ENCODE results near the gene EPHB2.
A peak's percentile ranks its signal among the peaks of the same experiment; 100 is the strongest.

Gene EPHB2

DNA sequence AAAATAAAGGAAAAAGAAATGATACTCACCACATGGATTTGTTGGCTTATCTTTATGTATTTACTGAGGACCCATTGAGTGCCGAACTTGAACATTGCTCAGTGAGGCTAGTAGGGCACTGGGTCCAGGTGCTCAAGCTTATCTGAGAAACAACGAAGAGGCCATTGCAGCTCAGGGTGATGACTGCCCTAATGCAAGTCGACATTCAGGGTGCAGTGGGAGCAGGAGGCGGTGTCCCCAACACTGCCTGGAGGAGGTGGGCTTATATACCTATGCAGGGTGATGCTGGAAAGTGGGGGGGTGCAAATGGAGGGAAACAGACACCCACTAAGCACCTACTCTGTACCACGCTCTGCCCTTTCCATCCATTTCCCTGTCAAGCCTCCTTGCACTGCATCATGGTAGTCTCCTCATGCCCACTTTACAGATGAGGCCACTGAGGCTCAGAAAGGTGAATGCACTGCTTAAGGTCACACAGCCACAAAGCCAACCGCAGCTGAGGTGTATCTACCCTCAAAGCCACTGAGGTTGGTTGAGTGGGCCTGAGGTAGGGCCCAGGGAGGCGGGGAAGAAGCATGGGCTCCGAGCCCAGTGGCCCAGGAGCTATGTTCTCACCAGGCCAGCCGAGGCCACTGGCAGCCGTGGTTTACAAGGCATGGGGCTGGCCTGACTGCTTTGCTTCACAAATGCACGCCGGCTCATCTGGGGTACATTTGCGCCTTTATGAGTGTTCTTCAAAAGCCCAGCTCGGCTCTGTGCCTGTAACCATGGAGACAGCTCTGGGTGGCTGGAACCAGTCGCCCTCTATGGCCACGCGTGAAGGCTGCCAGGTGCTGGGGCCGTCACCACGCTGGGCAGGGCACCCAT is 103.8 kb downstream of the EPHB2 start:
- no peak for DNase-seq (ENCODE audit: low read depth, low spot score)
- H3K27ac ChIP-seq = no peak overlapping the region

DNA sequence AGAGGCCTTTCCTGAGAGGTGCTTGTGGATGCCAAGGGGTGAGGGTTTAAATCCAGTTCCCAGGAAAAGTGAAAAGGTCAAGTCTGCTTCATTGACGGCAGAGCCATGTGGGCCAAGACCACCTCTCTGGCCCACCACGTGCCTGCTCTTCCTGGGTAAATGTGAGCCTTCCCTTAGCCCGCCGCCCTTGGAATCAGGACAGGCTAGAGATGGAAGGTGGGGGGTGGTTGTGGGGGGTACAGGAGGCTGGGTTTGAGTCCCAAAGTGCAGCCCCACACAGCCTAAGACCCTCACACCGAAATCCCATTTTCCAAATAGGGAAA is 104.4 kb downstream of the EPHB2 start:
- no peak for DNase-seq (ENCODE audit: low read depth, low spot score)
- H3K27ac ChIP-seq = no peak overlapping the region

DNA sequence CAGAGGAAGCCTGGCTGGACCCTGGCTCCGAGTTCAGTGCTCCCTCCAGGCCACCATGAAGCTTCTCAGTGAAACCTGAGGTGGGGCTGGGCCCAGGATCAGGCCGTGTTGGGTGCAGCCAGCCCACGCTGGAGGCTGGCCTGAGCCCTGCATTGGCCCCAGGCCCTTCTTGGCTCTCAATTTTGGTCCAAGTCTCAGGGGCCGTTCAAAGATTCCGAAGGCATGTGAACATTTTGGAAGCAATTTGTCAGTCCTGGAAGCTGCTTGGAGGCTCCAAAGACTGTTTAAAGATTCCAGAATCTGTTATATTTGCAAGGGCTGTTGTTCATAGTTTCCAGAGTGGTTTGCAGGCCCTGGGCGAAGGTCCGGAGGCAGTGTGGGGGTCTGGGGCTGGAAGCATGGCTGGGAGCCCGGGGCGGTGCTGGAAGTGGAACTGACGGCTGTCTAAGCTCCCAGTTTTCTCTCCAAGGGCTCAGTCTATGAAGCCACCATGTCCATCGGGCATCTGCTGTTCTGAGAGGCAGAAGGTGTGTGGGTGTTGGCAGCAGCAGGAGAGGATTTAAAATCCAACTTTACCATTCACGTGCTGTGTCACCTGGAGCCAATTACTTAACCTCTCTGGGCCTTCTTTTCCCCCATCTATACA is 104.9 kb downstream of the EPHB2 start:
- DNase-seq (ENCODE audit: low read depth, low spot score) = no peak
- H3K27ac ChIP-seq = no peak overlapping the region

DNA sequence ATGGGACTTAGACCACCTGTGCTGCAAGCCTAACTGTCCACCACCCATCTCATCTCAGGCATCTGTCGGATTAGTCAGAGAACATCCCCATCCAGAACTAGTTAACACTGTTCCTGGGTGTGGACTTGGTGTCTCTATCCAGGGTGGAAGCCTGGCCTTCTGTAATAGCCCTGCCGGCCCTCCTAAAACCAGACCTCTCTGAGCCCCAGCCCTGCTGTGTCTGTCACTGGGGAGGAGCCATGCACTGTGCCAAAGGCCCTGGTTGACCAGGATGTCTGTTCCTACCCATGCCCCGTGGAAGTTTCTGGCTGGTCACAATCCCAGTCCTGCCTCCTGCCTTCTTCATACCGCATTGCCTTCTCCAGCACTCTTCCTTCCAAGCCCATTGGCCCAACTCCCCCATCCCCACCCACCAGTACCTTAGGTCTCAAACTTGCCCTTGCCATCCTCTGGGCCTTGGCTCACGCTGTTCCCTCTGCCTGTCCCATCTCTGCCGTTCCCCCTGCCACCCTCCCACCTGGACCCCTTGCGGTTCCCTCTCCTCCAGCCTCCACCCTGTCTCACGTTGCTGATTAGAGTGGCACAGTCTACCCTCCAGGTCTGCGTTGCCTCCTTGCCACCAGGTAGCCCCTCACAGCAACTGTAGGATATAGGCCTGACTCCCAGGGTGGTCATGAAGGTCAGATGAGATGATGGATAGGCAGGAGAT is 105.6 kb downstream of the EPHB2 start:
- no peak for DNase-seq (ENCODE audit: low read depth, low spot score)
- no peak overlapping the region for H3K27ac ChIP-seq

DNA sequence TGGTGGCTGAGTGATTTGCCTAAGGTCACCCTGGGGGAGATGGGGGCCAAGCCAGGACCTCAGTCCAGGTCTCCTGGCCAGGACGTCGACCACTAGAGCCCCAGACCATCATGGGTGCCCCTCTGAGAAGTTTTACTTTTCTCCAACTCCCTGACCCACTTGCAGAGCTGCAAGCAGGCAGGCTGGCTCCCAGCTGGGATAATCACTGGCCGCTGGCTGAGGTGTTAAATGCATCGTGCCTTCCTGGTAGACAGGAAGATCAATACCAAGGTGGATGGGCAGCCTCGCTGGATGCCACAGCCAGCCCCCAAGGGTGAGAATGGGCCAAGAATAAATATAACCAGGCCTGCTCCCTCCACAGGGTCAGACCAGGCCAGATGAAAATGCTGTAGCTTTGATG is 106.2 kb downstream of the EPHB2 start:
- DNase-seq (ENCODE audit: low read depth, low spot score) = no peak
- no peak overlapping the region for H3K27ac ChIP-seq

DNA sequence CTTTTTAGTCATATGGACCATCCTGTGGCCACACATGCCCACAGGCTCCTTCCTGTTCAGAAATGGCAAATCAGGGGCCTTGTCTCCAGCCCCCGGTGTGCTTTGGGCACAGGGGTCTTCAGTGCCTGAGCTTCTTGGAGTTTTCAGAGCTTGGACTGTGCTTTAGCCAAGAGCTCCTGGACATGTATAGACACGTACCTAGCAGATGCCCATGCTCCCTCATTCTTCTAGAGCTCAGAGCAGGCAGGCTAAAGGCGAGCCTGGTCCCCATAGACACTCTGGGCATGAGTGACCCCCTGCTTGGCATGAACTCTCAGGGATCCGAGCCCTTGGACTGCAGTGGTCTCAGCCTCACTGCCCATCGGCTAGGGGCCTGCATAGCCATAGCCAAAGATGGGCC is 106.8 kb downstream of the EPHB2 start:
- no peak overlapping the region for H3K27ac ChIP-seq
- no peak for DNase-seq (ENCODE audit: low read depth, low spot score)

DNA sequence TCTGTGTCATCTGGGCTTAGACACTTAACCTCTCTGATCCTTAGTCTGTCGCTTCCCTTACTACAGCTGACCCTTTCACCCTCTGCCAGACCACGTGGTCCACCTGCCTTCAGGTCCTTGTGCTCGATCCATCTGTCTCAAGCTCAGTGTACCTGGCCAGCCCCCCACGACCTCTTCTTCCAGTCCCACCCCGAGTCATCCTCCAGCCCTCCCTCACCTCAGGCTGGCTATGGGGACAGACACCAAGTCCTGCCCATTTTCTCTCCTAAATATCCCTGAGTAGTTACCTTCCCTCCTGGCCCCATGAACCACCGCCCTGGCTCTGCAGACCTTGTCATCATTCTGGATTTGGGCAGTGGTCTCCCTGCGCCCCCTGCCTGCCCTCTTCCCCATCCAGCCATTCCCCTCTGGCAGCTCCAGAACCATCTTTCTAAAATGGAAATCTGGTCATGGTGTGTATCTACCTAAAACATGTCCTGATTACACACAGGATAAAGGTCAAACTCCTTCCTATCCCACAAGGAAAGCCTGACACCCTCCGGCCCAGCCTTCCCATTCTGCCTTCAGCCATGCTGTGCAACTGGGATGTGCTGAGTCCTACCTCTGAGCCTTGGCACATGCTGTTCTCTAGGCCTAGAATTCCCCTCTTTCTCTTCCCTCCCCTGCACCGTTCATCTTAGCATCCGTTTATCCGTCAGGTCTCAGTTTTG is 107.6 kb downstream of the EPHB2 start:
- no peak for DNase-seq (ENCODE audit: low read depth, low spot score)
- no peak overlapping the region for H3K27ac ChIP-seq

DNA sequence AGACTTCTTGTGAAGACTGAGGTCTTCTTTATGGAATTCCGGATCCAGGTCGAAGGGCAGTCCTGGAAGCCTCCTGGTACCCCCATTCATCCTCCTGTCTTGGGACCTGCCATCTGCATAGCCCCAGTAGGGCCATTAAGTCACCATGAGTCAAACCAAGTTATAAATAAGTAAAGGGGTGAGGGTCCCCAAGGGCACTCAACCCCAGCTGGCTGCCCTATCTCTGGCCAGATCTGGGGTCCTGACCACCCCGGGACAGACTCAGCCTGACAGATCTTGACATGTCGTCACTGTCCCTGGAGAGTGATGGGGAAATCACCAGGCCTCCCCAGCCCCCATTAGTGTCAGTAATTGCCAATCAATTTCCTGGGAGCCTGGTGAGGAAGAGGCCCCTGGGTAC is 108.7 kb downstream of the EPHB2 start:
- H3K27ac ChIP-seq = no peak overlapping the region
- no peak for DNase-seq (ENCODE audit: low read depth, low spot score)

DNA sequence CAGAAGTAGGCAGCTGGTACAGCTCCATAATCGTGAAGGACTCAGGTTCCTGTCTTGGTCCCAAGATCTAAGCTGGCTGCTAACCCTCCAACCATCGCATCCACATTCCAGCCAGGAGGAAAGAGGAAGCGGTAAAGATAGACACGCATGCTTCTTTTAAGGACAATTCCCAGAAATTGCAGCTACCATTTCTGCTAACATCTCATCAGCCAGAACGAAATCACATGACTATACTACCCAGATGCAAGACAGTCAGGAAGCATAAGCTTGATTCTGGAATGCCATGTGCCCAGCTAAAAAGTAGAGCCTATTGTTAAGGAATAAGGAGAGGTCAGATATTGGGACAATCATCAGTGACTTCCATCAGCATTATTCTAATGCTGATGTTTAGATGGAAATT is 110.4 kb downstream of the EPHB2 start:
- no peak overlapping the region for H3K27ac ChIP-seq
- no peak for DNase-seq (ENCODE audit: low read depth, low spot score)

DNA sequence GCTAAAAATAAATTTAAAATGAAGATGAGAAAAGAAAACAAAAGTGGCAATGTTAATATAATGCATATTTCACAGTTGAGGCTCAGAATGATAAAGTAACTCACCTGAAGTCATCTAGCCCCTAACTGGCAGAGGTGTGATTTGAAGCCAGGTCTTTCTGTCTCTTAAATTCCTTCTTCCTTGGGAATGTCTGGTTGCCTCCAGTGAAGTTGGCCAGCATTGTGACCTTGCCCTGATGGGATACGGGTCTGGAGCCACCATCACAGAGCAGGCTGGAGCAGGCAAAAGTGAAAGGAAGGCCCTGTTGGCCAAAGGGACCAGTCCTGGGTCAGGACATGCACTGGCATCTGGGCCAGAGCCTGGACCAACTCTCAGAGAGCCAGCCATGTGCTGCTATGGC is 111.7 kb downstream of the EPHB2 start:
- DNase-seq (ENCODE audit: low read depth, low spot score) = no peak
- H3K27ac ChIP-seq = no peak overlapping the region

DNA sequence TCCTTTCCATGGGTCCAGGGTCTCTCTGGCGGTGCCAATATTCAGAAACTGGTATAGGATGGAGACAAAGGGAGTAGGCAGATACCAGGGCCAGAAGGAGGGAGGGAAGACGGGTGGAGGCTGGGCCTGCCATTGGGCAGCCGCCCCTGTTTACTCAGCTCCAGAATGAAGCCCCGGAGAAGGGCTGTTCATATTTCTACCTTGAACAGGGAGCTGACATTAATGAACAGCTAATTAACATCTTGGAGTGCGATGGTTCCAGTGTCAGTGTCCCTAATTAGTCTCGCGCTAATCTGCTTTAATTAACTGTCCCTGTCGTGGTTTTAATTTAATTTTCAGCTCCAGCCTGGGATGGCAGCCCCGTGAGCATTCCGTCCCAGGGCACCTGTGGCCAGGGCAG is 113.8 kb downstream of the EPHB2 start:
- DNase-seq (ENCODE audit: low read depth, low spot score) = no peak
- H3K27ac ChIP-seq = no peak overlapping the region

DNA sequence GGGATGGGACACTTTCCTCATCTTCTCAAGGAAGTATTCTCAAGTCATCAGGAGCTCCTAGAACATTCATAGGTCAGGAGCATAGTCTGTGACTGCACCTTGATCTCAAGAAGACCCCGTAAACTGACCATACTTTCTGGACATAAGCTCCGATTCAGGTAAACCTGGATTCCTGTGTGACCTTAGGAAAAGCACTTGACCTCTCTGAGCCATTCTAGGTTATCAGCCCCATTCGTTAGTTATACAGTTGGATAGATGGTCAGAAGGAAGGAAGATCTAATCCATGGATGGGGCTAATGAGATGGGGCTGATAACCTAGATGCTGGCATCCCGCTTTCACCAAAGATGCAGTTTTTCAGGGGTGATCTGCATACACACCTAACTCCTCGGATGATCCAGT is 114.3 kb downstream of the EPHB2 start:
- no peak overlapping the region for H3K27ac ChIP-seq
- DNase-seq (ENCODE audit: low read depth, low spot score) = no peak

DNA sequence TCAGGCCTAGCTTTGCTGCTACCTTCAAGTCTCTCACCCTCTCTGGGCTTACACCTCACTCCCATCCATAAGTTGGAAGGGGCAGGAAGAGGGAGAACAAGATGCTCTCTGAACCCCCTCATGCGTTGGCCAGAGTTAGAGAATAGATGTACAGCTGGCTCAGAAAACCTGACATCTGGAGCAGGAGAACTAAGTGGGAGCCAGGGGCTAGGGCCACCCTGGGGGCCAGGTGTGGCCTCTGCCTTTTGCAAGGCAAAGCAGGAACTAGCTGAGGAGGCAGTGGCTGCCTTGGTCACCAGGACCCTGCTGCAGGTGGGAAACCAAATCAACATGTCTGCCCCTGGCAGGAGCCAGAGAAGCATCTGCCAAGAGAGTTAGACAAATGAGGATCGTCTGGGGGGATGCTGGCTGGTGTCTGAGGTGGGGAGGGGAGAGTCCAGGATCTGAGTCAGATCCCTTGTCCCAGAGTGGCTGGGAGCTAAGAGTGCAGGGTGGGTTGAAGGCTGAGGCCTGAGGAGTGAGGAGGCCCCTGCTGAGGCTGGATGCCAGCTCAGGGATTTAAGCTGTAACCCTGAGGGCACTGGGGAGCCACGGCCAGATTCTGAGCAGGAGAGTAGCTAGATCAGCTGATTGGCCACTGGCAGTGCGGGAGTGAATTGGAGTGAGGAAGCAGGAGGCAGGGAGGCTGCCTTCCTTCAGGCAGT is 115.0 kb downstream of the EPHB2 start:
- DNase-seq (ENCODE audit: low read depth, low spot score) = no peak
- no peak overlapping the region for H3K27ac ChIP-seq

DNA sequence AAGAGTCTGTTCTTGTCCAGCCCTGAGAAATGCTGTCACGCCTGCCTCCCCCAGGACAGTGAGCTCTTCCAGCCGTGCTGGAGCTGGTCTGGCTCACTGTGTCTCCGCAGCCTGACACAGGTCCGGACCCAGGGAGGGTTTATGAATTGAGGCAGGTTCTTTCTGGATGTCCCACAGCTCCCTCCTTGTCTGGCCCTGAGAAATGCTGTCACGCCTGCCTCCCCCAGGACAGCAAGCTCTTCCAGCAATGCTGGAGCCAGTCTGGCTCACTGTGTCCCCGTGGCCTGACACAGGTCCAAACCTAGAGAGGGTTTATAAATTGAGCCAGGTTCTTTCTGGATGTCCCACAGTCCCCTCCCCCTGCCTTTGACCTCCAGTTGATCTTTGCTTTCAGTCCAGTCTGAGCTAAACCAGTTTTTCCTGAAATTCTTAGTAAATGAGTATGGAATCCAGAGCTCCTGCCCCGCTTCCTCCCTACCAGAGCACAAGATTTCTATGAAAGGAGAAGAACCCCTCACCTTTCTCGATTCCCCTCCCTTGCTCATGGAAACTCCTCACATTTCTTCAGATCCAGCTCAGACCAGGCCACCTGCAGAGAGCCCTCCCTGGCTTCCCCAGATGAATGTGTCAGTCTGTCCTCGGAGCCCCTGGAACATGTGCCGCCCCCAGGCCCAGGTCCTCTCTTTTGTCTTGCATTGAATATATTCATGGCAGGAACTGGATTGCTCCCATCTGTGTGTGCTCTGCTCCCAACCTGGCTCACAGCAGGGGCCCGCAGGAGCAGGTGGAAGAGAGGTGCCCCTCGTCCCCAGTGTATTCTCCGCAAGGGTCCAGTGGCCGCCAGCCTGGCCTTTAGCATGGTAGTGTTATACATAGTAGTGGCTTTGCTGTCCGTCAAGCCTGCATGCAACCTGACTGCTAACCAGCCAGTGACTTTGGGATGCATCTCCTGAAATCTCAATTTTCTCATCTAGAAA is 116.3 kb downstream of the EPHB2 start:
- DNase-seq (ENCODE audit: low read depth, low spot score) = no peak
- peak overlapping the region; percentile 8 for H3K27ac ChIP-seq

DNA sequence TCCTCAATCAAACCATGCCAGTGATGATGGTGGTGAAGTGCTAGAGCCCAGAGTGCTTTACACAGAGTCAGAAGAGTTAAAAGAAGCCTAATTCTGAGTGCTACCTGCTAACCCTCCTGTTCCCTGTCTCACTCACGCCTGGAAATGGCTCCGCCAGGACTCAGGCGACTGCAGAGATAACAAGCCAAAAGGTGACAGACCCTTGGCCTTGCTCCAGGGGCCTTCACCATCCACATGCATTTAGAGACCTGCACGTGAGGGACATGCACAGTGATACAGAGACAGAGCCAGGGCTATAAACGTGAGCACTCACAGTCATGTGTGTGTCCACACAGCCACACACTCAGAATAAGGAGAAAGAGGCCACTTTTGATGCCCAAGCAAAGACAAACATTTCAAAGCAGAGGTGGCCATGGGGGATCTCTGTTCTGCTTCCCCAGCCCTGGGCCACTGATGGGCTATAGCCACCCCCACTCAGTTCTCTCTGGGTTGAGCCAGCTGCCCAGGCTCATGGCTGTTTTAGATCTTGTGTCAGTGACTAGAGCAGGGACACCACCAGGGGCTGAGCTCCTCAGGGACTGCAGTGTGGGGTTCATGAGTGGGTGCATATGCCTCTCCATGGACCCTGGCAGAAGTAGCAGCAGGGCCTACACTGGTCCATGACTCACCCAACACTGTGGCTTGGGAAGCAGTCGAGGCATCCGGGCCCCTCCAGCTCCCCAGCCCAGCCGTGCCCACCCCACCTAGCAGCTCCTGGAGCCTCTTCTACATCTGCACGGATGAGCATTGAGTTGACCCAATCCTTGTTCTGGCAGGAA is 117.2 kb downstream of the EPHB2 start:
- H3K27ac ChIP-seq = peak overlapping the region; percentile 89
- no peak for DNase-seq (ENCODE audit: low read depth, low spot score)

DNA sequence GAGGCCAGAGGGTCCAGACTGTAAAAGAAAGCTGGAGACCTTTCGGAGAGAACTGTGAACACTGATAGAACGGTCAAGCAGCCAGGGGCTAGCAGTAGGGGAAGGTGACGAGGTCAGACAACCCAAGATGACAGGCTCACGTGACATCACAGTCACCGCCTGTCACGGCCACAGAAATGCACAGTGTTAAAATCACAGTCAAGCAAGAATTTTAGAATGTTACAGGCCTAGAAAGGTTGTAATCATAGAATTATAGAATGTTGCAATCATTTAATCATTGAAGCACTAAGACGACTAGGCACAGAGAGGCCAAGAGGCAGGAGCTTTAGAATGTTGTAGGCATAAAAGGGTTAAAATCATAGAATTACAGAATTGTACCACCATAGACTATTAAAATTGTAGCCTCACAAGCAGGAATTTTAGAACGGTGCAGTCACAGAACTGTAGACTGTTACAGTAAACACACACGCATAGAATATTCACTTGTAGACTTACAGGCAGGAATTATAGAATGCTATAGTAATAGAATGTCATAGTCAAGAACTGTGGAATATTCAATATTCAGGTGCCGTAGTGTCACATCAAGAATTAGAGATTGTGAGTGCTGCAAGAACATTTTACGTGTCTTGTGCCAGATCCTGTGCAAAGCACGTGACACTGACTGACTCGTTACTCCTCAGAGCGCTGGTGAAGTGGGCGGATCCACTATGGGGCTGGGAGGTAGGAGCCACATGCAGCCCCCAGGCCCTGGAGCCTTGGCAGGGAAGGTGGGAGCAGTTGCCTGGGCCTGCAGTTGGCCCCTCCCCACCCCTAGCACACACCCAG is 118.1 kb downstream of the EPHB2 start:
- H3K27ac ChIP-seq = peak overlapping the region; percentile 89
- peak; percentile 24 for DNase-seq (ENCODE audit: low read depth, low spot score)

DNA sequence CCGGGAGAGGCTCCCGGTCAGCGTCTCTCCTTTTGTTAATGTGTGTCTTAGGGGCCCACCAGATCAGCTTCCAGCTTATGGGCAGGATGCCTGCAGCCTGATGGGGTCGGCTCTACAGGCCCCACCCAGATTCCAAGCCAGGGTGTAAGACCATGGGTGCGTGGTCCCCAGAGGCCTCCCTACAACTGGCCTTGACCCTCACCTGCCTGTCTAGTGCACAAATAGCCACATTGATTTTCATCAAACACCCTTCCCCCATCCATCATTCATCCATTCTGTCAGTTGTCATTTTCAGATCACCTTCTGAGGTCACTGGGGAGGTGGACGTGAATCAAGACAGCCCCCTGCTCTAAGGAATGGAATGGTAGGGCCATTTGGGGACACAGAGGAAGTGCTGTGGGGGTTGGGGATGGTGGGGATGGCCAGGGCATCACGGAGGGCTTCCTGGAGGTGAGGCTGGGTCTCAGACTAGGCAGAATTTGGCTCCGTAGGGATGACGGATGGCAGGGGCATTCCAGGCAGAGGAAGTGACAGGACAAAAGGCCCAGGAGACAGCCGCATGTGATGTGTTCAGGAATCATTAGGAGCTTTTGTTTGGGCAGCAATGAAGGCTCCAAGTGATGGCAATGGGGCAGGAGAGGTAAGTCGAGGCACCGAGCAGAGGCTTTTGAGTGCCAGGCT is 118.8 kb downstream of the EPHB2 start:
- no peak for DNase-seq (ENCODE audit: low read depth, low spot score)
- H3K27ac ChIP-seq = peak overlapping the region; percentile 89

Measured in epithelial cell of prostate (primary cell).